Type B pancreatic cell (in vitro differentiated cells): ENCODE results near the gene S100P. TPM values are rescaled to one million over a fixed set of nuclear protein-coding genes. Genes with fewer than 3 reads are reported as not detected.

Experiments
- DNase-seq: peaks from one replicate; pipeline ENCODE4 v3.0.0; 2021; ENCODE audit warnings: mixed read lengths; ENCODE audit not compliant: unreplicated experiment; ENCODE audit errors: extremely low spot score
- H3K27ac Mint-ChIP-seq: 2 replicates; pipeline ENCODE4 v1.8.0; 2021; ENCODE audit warnings: mild to moderate bottlenecking, mixed read lengths
- H3K27me3 Mint-ChIP-seq: 2 replicates; pipeline ENCODE4 v1.8.0; 2021; ENCODE audit warnings: mixed read lengths
- H3K36me3 Mint-ChIP-seq: 2 replicates; pipeline ENCODE4 v1.8.0; 2021; ENCODE audit warnings: mixed read lengths
- H3K4me1 Mint-ChIP-seq: one replicate; pipeline ENCODE4 v1.8.0; 2021; ENCODE audit warnings: mixed read lengths; ENCODE audit not compliant: unreplicated experiment
- H3K4me3 Mint-ChIP-seq: 2 replicates; pipeline ENCODE4 v1.8.0; 2021; ENCODE audit warnings: mild to moderate bottlenecking, mixed read lengths
- H3K9me3 Mint-ChIP-seq: 2 replicates; pipeline ENCODE4 v1.8.0; 2021; ENCODE audit warnings: mixed read lengths
- total RNA-seq: library from RNA; stranded (reverse); gene quantifications from 2 replicates; pipeline ENCODE4 v1.2.1, GENCODE V29; 2021; ENCODE audit warnings: low replicate concordance
- TF ChIP-seq, protein P1 (sequence below): fragments of 200-600 bp; sonication (generic); conservative IDR thresholded peaks from 2 replicates; pipeline ENCODE4 v1.5.0; 2021; ENCODE audit warnings: antibody characterized with exemption, mild to moderate bottlenecking

Gene S100P
- total RNA-seq, 1 donor from 2014 or later = 80.8 TPM

DNA sequence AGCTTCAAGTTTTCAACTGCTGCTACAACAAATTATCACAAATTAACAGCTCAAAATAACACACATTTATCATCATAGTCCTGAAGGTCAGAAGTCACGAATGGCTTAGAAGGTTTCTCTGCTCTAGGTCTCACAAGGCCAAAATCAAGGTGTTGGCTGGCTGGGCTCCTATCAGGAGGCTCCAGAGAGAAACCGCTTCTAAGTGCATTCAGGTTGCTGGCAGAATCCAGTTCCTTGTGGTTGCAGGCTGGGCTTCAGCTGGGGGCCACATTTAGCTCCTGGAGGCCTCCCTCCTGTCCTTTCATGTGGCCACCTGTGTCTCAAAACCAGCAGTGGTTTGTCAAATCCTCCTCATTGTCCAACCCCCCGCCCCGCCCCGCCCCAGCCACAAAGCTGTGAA, 37.8 kb upstream of the S100P start:
- Mint-ChIP-seq H3K4me3 (no peak overlapping the region), H3K9me3 (no peaks in the 10 kb centered on the region), H3K27ac (no peak overlapping the region), H3K36me3 (no peaks in the 10 kb centered on the region), H3K4me1 (no peaks in the 10 kb centered on the region), H3K27me3 (peaks cover 13% of the 10 kb centered on the region)
- no peak for DNase-seq
- TF ChIP-seq, protein P1, sequence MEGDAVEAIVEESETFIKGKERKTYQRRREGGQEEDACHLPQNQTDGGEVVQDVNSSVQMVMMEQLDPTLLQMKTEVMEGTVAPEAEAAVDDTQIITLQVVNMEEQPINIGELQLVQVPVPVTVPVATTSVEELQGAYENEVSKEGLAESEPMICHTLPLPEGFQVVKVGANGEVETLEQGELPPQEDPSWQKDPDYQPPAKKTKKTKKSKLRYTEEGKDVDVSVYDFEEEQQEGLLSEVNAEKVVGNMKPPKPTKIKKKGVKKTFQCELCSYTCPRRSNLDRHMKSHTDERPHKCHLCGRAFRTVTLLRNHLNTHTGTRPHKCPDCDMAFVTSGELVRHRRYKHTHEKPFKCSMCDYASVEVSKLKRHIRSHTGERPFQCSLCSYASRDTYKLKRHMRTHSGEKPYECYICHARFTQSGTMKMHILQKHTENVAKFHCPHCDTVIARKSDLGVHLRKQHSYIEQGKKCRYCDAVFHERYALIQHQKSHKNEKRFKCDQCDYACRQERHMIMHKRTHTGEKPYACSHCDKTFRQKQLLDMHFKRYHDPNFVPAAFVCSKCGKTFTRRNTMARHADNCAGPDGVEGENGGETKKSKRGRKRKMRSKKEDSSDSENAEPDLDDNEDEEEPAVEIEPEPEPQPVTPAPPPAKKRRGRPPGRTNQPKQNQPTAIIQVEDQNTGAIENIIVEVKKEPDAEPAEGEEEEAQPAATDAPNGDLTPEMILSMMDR = no peak

DNA sequence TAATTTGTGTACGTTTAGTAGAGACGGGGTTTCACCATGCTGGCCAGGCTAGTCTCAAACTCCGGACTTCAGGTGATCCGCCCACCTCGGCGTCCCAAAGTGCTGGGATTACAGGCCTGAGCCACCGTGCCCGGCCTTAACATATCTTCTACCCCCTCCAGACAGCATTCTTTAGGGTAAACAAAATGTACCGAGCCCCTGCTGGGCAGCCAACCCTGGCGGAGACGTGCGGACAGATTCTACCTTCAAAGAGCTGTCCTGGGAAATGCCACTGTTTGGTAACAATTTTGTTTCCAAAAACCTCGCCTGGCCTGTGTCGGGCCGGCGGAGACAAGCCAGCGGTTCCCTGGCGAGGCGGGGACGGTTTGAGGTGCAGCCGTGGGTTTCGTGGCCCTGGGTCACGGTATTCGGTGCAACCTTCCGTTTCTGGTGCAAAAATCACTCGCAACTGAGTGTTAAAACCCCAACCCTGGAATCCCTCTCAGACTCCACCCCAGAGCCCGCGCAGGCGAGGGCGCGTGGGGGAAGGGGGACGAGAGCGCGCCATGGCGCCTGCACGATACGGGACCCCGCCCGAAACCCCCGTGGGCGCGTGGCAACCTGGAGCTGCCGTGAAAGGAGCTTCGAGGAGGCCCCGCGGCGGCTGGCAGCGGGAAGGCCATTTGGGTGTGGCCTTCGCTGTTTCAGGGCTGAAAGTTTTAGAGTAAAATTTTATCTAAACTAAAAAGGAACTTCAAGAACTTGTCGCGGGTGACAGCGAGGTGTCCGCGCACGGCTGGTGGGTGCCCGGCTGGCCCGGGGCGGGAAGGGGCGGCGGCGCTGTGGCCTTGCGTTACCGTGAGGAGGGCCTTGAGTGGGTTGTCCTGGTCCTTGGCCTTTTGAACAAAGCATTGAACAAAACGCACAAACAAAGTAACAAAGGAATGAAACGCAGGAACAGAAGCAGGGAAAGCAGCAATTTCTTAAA, 36.2 kb upstream of the S100P start:
- TF ChIP-seq, protein P1 = no peak
- no peak for DNase-seq
- Mint-ChIP-seq H3K4me3 (no peak overlapping the region), H3K4me1 (no peaks in the 10 kb centered on the region), H3K27ac (no peak overlapping the region), H3K27me3 (peaks cover 18% of the 10 kb centered on the region), H3K9me3 (no peaks in the 10 kb centered on the region), H3K36me3 (no peaks in the 10 kb centered on the region)

DNA sequence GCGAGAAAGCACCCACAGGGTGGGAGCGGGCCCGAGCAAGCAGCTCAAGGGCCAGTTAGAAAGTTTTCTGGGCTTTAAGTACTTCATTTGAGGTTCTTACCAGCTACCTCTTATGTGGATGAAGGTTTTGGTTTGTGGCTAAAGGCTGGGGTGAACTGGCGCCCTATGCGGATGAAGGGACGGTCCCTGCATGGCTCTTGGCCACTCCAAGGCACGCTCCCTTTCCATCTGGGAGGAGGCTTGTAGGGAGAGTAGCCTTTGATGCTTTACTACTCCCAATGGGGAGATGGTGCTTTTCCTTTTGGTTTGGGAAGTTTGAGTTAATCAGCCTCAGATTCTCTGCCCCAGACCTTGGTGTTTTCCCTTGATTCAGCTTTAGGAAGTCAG, 35.5 kb upstream of the S100P start:
- Mint-ChIP-seq H3K9me3 (no peaks in the 10 kb centered on the region), H3K4me1 (no peaks in the 10 kb centered on the region), H3K4me3 (no peak overlapping the region), H3K36me3 (no peaks in the 10 kb centered on the region), H3K27me3 (peaks cover 23% of the 10 kb centered on the region), H3K27ac (no peak overlapping the region)
- TF ChIP-seq, protein P1 = no peak
- no peak for DNase-seq

DNA sequence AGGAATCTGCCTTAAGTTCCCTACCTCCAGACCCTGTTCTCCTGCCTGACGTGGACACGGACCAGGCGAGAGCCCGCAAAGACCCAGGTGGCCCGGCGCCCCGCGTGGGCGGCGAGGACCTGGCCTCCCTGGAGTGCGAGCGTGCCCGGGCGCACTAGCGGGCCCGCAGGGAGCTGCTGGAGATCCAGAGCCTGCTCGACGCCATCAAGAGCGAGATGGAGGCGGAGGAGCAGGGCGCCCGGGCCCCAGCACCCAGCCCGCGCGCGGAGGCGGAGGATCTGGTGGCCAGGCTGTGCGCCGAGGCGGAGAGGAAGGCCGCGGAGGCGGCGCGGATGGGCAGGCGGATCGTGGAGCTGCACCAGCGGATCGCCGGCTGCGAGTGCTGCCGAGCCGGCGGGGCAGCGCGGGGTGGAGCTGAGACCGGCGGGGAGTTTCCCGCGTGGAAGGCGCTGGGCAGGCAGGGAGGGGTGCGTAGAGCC, 35.0 kb upstream of the S100P start:
- Mint-ChIP-seq H3K9me3 (no peaks in the 10 kb centered on the region), H3K4me1 (no peaks in the 10 kb centered on the region), H3K36me3 (no peaks in the 10 kb centered on the region), H3K4me3 (no peak overlapping the region), H3K27ac (no peak overlapping the region), H3K27me3 (peaks cover 23% of the 10 kb centered on the region)
- no peak for DNase-seq
- TF ChIP-seq, protein P1 = no peak

DNA sequence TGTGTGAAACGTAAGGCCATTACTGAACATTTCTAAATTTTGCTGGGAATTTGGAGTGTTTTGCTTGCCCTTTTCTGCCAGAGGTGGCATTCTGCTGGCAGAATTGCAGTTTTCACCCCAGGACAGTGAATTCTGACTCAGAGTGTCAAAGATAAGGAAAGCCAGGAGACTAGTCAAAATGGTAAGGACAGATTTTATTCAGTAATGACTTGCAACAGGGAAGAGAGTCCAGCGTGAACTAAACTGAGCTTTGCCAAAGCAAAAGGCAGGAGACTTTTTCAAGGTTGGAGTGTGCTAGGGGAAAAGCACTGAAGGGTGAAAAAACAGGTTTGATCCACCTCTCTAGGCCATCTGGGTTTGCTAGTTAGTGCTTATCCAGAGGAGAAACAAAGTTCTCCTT, 33.8 kb upstream of the S100P start:
- no peaks in the 10 kb centered on the region for H3K36me3 Mint-ChIP-seq
- H3K4me3 Mint-ChIP-seq = no peak overlapping the region
- H3K9me3 Mint-ChIP-seq = no peaks in the 10 kb centered on the region
- H3K4me1 Mint-ChIP-seq = no peaks in the 10 kb centered on the region
- H3K27me3 Mint-ChIP-seq = peaks cover 23% of the 10 kb centered on the region
- DNase-seq = no peak
- TF ChIP-seq, protein P1 = no peak
- H3K27ac Mint-ChIP-seq = no peak overlapping the region
